ENCODE data around the gene FOXN3.

- TF ChIP-seq CTCF (IDR thresholded peaks at IDR 0.05) (no peak), POLR2A (IDR thresholded peaks at IDR 0.05) (no peak)
Observed at GRCh38 chr14:89461256-89461655, 44.2 kb upstream of the FOXN3 start.
